Keratinocyte (primary cell): ENCODE data around the gene PAIP2B. TPM values are rescaled to one million over a fixed set of nuclear protein-coding genes. Genes with fewer than 3 reads are reported as not detected.
A peak's percentile ranks its signal among the peaks of the same experiment; 100 is the strongest.

Experiments used
- DNase-seq: peaks from one replicate; pipeline ENCODE4 v3.0.0-alpha.2; 2011; ENCODE audit warnings: low read depth, missing footprints, low spot score
- FAIRE-seq: peaks from 2 replicates; lab custom pipeline; 2011; peaks lifted over from hg19 to GRCh38; lab: Jason Lieb, UNC
- H2AFZ ChIP-seq: 2 replicates; pipeline ENCODE4 v1.6.0; 2012; ENCODE audit warnings: low read length, control low read depth, inconsistent platforms; ENCODE audit not compliant: control insufficient read depth
- H3K27ac ChIP-seq: 2 replicates; pipeline ENCODE4 v1.5.1; 2011; ENCODE audit warnings: low read length; ENCODE audit not compliant: control insufficient read depth, insufficient read depth
- H3K27me3 ChIP-seq: 3 replicates; pipeline ENCODE4 v1.6.0; 2011; ENCODE audit warnings: low read length; ENCODE audit not compliant: control insufficient read depth, insufficient read depth; ENCODE audit errors: extremely low read depth
- H3K36me3 ChIP-seq, 2 experiments: 2 replicates in 1 of 2; 3 replicates in 1 of 2; pipeline ENCODE4 v1.5.1; 2011; ENCODE audit warnings: low read length in 2 of 2, mild to moderate bottlenecking in 1 of 2; ENCODE audit not compliant: control insufficient read depth in 2 of 2, insufficient read depth in 2 of 2; ENCODE audit errors: extremely low read depth in 1 of 2
- H3K4me1 ChIP-seq: 3 replicates; pipeline ENCODE4 v1.5.1; 2011; ENCODE audit warnings: low read length; ENCODE audit not compliant: control insufficient read depth, insufficient read depth; ENCODE audit errors: extremely low read depth
- H3K4me2 ChIP-seq: 3 replicates; pipeline ENCODE4 v1.6.0; 2011; ENCODE audit warnings: low read depth, low read length; ENCODE audit not compliant: control insufficient read depth, insufficient read depth; ENCODE audit errors: extremely low read depth
- H3K4me3 ChIP-seq, 3 experiments: fragments of 200-600 bp in 1 of 3; sonication (generic) in 1 of 3; 2 replicates in 2 of 3; 3 replicates in 1 of 3; pipeline ENCODE4 v1.5.1; 2011 to 2016; ENCODE audit warnings: low read length in 3 of 3, mild to moderate bottlenecking in 3 of 3, control low read depth in 2 of 3, inconsistent platforms in 1 of 3, low read depth in 1 of 3, mixed read lengths in 1 of 3, mixed run types in 1 of 3, moderate library complexity in 1 of 3; ENCODE audit not compliant: control insufficient read depth in 2 of 3, insufficient read depth in 2 of 3; ENCODE audit errors: extremely low read depth in 1 of 3
- H3K79me2 ChIP-seq: 2 replicates; pipeline ENCODE4 v1.6.0; 2012; ENCODE audit warnings: low read length; ENCODE audit not compliant: control insufficient read depth, insufficient read depth
- H3K9ac ChIP-seq: 3 replicates; pipeline ENCODE4 v1.6.0; 2011; ENCODE audit warnings: low read length; ENCODE audit not compliant: control insufficient read depth, insufficient read depth; ENCODE audit errors: extremely low read depth
- H3K9me1 ChIP-seq: 3 replicates; pipeline ENCODE4 v1.6.0; 2011; ENCODE audit warnings: low read length; ENCODE audit not compliant: control insufficient read depth, insufficient read depth; ENCODE audit errors: extremely low read depth
- H3K9me3 ChIP-seq: 2 replicates; pipeline ENCODE4 v1.5.1; 2012; ENCODE audit warnings: low read depth, low read length; ENCODE audit not compliant: control insufficient read depth
- H4K20me1 ChIP-seq: 3 replicates; pipeline ENCODE4 v1.6.0; 2011; ENCODE audit warnings: low read length; ENCODE audit not compliant: control insufficient read depth, insufficient read depth; ENCODE audit errors: extremely low read depth
- EZH2 ChIP-seq: IDR thresholded peaks from one replicate; pipeline ENCODE4 v1.6.1; 2012; ENCODE audit warnings: inconsistent platforms, mild to moderate bottlenecking, low read length, moderate library complexity
- dilution Hi-C: fragments of 300-500 bp; cut with MboI; formaldehyde crosslinking; loops from one replicate; pipeline ENCODE4 v1.7.0; 2020; ENCODE audit warnings: low sequenced_read_pairs; ENCODE audit not compliant: extremely low pct_ligation_motif_present
- polyA plus RNA-seq, 5 experiments: library from polyadenylated mRNA; depleted of rRNA in 3 of 5; stranded (reverse) in 3 of 5; stranded (forward) in 1 of 5; unstranded in 1 of 5; fragments of >200 nt; gene quantifications; 1 replicate in 1 of 5; 2 replicates in 3 of 5; 3 replicates in 1 of 5; pipeline versions ENCODE4 v1.2.1 to v1.2.3, GENCODE V29; 2011 to 2012; ENCODE audit warnings: missing spikeins in 2 of 5, low read depth in 1 of 5, low replicate concordance in 1 of 5
- TF ChIP-seq, protein P1 (sequence below), 3 experiments: IDR thresholded peaks in 1 of 3; conservative IDR thresholded peaks in 1 of 3; optimal IDR thresholded peaks in 1 of 3; 2 replicates in 2 of 3; 3 replicates in 1 of 3; pipeline versions ENCODE3 to v1.5.1; 2011; ENCODE audit warnings: low read length in 3 of 3, mild to moderate bottlenecking in 3 of 3, moderate library complexity in 2 of 3, control low read depth in 1 of 3, inconsistent platforms in 1 of 3; ENCODE audit not compliant: insufficient read depth in 2 of 3; ENCODE audit errors: extremely low read depth in 1 of 3

The PAIP2B gene
- polyA plus RNA-seq, 1 donor (not counting 4 experiments of a cell fraction or from before 2014, with no cell fraction given): 1.7 TPM

DNA sequence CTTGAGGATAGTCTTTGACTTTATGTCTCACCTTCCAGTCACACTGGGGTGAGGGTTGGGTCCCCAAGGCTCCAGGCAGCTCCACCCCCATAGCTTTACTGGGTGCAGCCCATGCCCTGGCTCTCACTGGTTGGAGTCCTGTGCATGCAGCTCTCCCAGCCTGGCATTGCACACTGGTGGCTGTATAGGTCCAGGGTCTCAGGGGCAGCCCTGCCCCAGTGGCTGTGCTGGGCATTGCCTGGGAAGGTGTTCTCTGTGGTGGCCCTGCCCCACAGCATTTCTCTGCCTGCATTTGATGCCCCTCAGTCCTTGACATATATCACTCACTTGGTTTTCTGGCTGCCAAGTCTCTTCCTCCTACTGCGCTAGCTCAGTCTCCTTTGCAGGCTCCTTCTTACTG is 75.3 kb downstream of the PAIP2B start:
- peaks cover 12 to 13% of the 10 kb centered on the region in 2 experiments for H3K36me3 ChIP-seq
- no peaks in the 10 kb centered on the region for H3K79me2 ChIP-seq
- dilution Hi-C loops: no loop called here
- H3K4me3 ChIP-seq: no peak overlapping the region
- no peak overlapping the region for H3K9ac ChIP-seq
- no peak overlapping the region for H3K4me2 ChIP-seq
- H3K27ac ChIP-seq: no peak overlapping the region
- no peak for TF ChIP-seq EZH2
- H2AFZ ChIP-seq: no peak overlapping the region
- no peaks in the 10 kb centered on the region for H3K4me1 ChIP-seq
- no peak for DNase-seq
- no peaks in the 10 kb centered on the region for H3K9me3 ChIP-seq
- H4K20me1 ChIP-seq: no peaks in the 10 kb centered on the region
- H3K27me3 ChIP-seq: no peaks in the 10 kb centered on the region
- H3K9me1 ChIP-seq: no peaks in the 10 kb centered on the region
- no peak for FAIRE-seq

GRCh38 chr2:71150082-71150816 is 76.7 kb downstream of the PAIP2B start:
- H3K27ac ChIP-seq: no peak overlapping the region
- dilution Hi-C loops: no loop called here
- no peak overlapping the region for H3K9ac ChIP-seq
- H3K4me1 ChIP-seq: no peaks in the 10 kb centered on the region
- H3K79me2 ChIP-seq: no peaks in the 10 kb centered on the region
- no peaks in the 10 kb centered on the region for H3K27me3 ChIP-seq
- no peak overlapping the region for H3K4me2 ChIP-seq
- no peaks in the 10 kb centered on the region for H3K9me1 ChIP-seq
- TF ChIP-seq, protein P1, sequence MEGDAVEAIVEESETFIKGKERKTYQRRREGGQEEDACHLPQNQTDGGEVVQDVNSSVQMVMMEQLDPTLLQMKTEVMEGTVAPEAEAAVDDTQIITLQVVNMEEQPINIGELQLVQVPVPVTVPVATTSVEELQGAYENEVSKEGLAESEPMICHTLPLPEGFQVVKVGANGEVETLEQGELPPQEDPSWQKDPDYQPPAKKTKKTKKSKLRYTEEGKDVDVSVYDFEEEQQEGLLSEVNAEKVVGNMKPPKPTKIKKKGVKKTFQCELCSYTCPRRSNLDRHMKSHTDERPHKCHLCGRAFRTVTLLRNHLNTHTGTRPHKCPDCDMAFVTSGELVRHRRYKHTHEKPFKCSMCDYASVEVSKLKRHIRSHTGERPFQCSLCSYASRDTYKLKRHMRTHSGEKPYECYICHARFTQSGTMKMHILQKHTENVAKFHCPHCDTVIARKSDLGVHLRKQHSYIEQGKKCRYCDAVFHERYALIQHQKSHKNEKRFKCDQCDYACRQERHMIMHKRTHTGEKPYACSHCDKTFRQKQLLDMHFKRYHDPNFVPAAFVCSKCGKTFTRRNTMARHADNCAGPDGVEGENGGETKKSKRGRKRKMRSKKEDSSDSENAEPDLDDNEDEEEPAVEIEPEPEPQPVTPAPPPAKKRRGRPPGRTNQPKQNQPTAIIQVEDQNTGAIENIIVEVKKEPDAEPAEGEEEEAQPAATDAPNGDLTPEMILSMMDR (optimal IDR thresholded peaks at IDR 0.05 in 1 of 3, IDR thresholded peaks at IDR 0.05 in 1 of 3, conservative IDR thresholded peaks at IDR 0.05 in 1 of 3; ENCODE audit: extremely low read depth in 1 of 3, insufficient read depth in 2 of 3, low read length in 3 of 3): peak in 1 of 3 experiments; percentile 3
- no peak for TF ChIP-seq EZH2
- no peak overlapping the region for H2AFZ ChIP-seq
- no peak for FAIRE-seq
- no peaks in the 10 kb centered on the region for H4K20me1 ChIP-seq
- H3K9me3 ChIP-seq: no peaks in the 10 kb centered on the region
- no peak overlapping the region for H3K4me3 ChIP-seq
- peaks cover 16 to 18% of the 10 kb centered on the region in 2 experiments for H3K36me3 ChIP-seq
- DNase-seq: no peak
